Trophoblast cell (in vitro differentiated cells and primary cell): ENCODE measurements around the gene LAMA5.

Experiments
- DNase-seq, 2 donors: peaks; one replicate each; pipeline ENCODE4 v3.0.0-alpha.2; 2016
- H2AFZ ChIP-seq: 2 replicates; pipeline ENCODE4 v1.6.1; 2013; ENCODE audit warnings: low read length, moderate library complexity, mild to moderate bottlenecking; ENCODE audit not compliant: insufficient read depth, poor library complexity
- H2AK5ac ChIP-seq: 2 replicates; pipeline ENCODE4 v1.6.1; 2013; ENCODE audit warnings: mild to moderate bottlenecking, low read length
- H2BK120ac ChIP-seq: 2 replicates; pipeline ENCODE4 v1.6.1; 2013; ENCODE audit warnings: low read length, mild to moderate bottlenecking, moderate library complexity; ENCODE audit not compliant: insufficient read depth, poor library complexity
- H2BK12ac ChIP-seq: 2 replicates; pipeline ENCODE4 v1.6.1; 2013; ENCODE audit warnings: mild to moderate bottlenecking, low read length, moderate library complexity
- H2BK5ac ChIP-seq: 2 replicates; pipeline ENCODE4 v1.6.1; 2013; ENCODE audit warnings: low read length, low read depth, moderate library complexity, mild to moderate bottlenecking; ENCODE audit not compliant: poor library complexity
- H3K14ac ChIP-seq: 2 replicates; pipeline ENCODE4 v1.6.1; 2013; ENCODE audit warnings: mild to moderate bottlenecking, low read length
- H3K18ac ChIP-seq: 2 replicates; pipeline ENCODE4 v1.6.1; 2013; ENCODE audit warnings: mild to moderate bottlenecking, low read length
- H3K23ac ChIP-seq: 2 replicates; pipeline ENCODE4 v1.6.1; 2013; ENCODE audit warnings: low read length
- H3K27ac ChIP-seq: 2 replicates; pipeline ENCODE4 v1.5.1; 2013; ENCODE audit warnings: low read depth, mild to moderate bottlenecking, inconsistent platforms, low read length, moderate library complexity
- H3K27me3 ChIP-seq: 2 replicates; pipeline ENCODE4 v1.6.1; 2013; ENCODE audit warnings: inconsistent platforms, mild to moderate bottlenecking, low read length, moderate library complexity; ENCODE audit not compliant: insufficient read depth
- H3K36me3 ChIP-seq, 2 experiments: 1 replicate in 1 of 2; 2 replicates in 1 of 2; pipeline ENCODE4 v1.6.1; 2013; ENCODE audit warnings: low read length in 2 of 2, mild to moderate bottlenecking in 2 of 2, moderate library complexity in 1 of 2; ENCODE audit not compliant: insufficient read depth in 2 of 2, control insufficient read depth in 1 of 2
- H3K4ac ChIP-seq: 2 replicates; pipeline ENCODE4 v1.6.1; 2013; ENCODE audit warnings: low read depth, mild to moderate bottlenecking, low read length, moderate library complexity
- H3K4me1 ChIP-seq, 2 experiments: 1 replicate in 1 of 2; 2 replicates in 1 of 2; pipeline ENCODE4 v1.6.1; 2013; ENCODE audit warnings: low read length in 2 of 2, mild to moderate bottlenecking in 2 of 2, moderate library complexity in 1 of 2; ENCODE audit not compliant: insufficient read depth in 2 of 2, control insufficient read depth in 1 of 2
- H3K4me2 ChIP-seq: 2 replicates; pipeline ENCODE4 v1.6.1; 2013; ENCODE audit warnings: inconsistent platforms, mild to moderate bottlenecking, low read length, moderate library complexity
- H3K4me3 ChIP-seq: 2 replicates; pipeline ENCODE4 v1.5.1; 2013; ENCODE audit warnings: mild to moderate bottlenecking, low read depth, low read length, inconsistent platforms
- H3K79me1 ChIP-seq: one replicate; pipeline ENCODE4 v1.6.1; 2013; ENCODE audit warnings: low read length
- H3K79me2 ChIP-seq: 2 replicates; pipeline ENCODE4 v1.6.1; 2013; ENCODE audit warnings: low read length, mild to moderate bottlenecking; ENCODE audit not compliant: control insufficient read depth, insufficient read depth, poor library complexity
- H3K9ac ChIP-seq: 2 replicates; pipeline ENCODE4 v1.6.1; 2013; ENCODE audit warnings: mild to moderate bottlenecking, low read length
- H3K9me3 ChIP-seq: 2 replicates; pipeline ENCODE4 v1.6.1; 2013; ENCODE audit warnings: low read depth, mild to moderate bottlenecking, control low read depth, inconsistent platforms, low read length; ENCODE audit not compliant: insufficient read depth
- H4K12ac ChIP-seq: 2 replicates; pipeline ENCODE4 v1.6.1; 2013; ENCODE audit warnings: low read depth, mild to moderate bottlenecking, low read length, moderate library complexity
- H4K8ac ChIP-seq: 2 replicates; pipeline ENCODE4 v1.6.1; 2013; ENCODE audit warnings: low read depth, mild to moderate bottlenecking, low read length, moderate library complexity
- H4K91ac ChIP-seq: one replicate; pipeline ENCODE4 v1.6.1; 2013; ENCODE audit warnings: low read depth, mild to moderate bottlenecking, low read length, moderate library complexity
- WGBS: extraction: QIAGEN DNeasy Blood & Tissue Kit; methylation state at CpG from one replicate; pipeline ENCODE4 v1.1.7; 2013; ENCODE audit warnings: missing lambda C conversion rate; ENCODE audit not compliant: insufficient read length, insufficient coverage; ENCODE audit errors: extremely low coverage; 5-methylcytosine and 5-hydroxymethylcytosine counted together

Gene LAMA5

GRCh38 chr20:62332421-62332820, 34.7 kb downstream of the LAMA5 start:
- H2BK5ac ChIP-seq: no peak overlapping the region
- no peak overlapping the region for H3K4ac ChIP-seq
- H3K23ac ChIP-seq: no peak overlapping the region
- no peaks in the 10 kb centered on the region for H3K79me2 ChIP-seq
- H3K9ac ChIP-seq: no peak overlapping the region
- no peak overlapping the region for H4K8ac ChIP-seq
- no peak overlapping the region for H3K14ac ChIP-seq
- no peaks in the 10 kb centered on the region for H3K79me1 ChIP-seq
- DNase-seq: no peak
- H3K4me3 ChIP-seq: no peak overlapping the region
- no CpG with 5 or more reads among the region's 16 CpGs for WGBS
- no peak overlapping the region for H3K4me2 ChIP-seq
- peaks cover 94 to 98% of the 10 kb centered on the region in 2 experiments for H3K36me3 ChIP-seq
- H4K12ac ChIP-seq: no peak overlapping the region
- no peaks in the 10 kb centered on the region for H3K27me3 ChIP-seq
- no peaks in the 10 kb centered on the region for H3K9me3 ChIP-seq
- H2AK5ac ChIP-seq: no peak overlapping the region
- no peak overlapping the region for H4K91ac ChIP-seq
- no peak overlapping the region for H3K18ac ChIP-seq
- no peak overlapping the region for H2AFZ ChIP-seq
- H2BK12ac ChIP-seq: no peak overlapping the region
- no peak overlapping the region for H3K27ac ChIP-seq
- no peaks in the 10 kb centered on the region for H3K4me1 ChIP-seq
- no peak overlapping the region for H2BK120ac ChIP-seq

- DNase-seq: no peak
- Histone ChIP-seq H2AK5ac (no peak overlapping the region), H2BK120ac (no peak overlapping the region), H3K79me2 (no peaks in the 10 kb centered on the region), H3K9ac (no peak overlapping the region), H2AFZ (no peak overlapping the region), H2BK12ac (no peak overlapping the region), H4K12ac (no peak overlapping the region), H2BK5ac (no peak overlapping the region), H3K27ac (no peak overlapping the region), H3K4me3 (no peak overlapping the region), H3K4me2 (no peak overlapping the region), H3K27me3 (no peaks in the 10 kb centered on the region), H3K4me1 (no peaks in the 10 kb centered on the region), H3K18ac (no peak overlapping the region), H3K23ac (no peak overlapping the region), H3K36me3 (peaks cover 94 to 98% of the 10 kb centered on the region in 2 experiments), H4K8ac (no peak overlapping the region), H3K4ac (no peak overlapping the region), H4K91ac (no peak overlapping the region), H3K79me1 (no peaks in the 10 kb centered on the region), H3K14ac (no peak overlapping the region), H3K9me3 (peaks cover 1% of the 10 kb centered on the region)
- WGBS: no CpG with 5 or more reads among the region's 19 CpGs
These were observed 35.8 kb downstream of the LAMA5 start for GRCh38 chr20:62331347-62331746.

- Histone ChIP-seq H3K36me3 (peaks cover 95 to 97% of the 10 kb centered on the region in 2 experiments), H3K79me1 (no peaks in the 10 kb centered on the region), H3K4me1 (no peaks in the 10 kb centered on the region), H2BK12ac (no peak overlapping the region), H3K4me2 (no peak overlapping the region), H3K79me2 (no peaks in the 10 kb centered on the region), H3K27ac (no peak overlapping the region), H2AK5ac (no peak overlapping the region), H4K12ac (no peak overlapping the region), H2BK5ac (no peak overlapping the region), H3K23ac (no peak overlapping the region), H3K14ac (no peak overlapping the region), H4K8ac (no peak overlapping the region), H3K9ac (no peak overlapping the region), H3K4ac (no peak overlapping the region), H3K9me3 (peaks cover 1% of the 10 kb centered on the region), H3K4me3 (no peak overlapping the region), H2AFZ (no peak overlapping the region), H4K91ac (no peak overlapping the region), H3K18ac (no peak overlapping the region), H2BK120ac (no peak overlapping the region), H3K27me3 (no peaks in the 10 kb centered on the region)
- no CpG with 5 or more reads among the region's 46 CpGs for WGBS
- no peak for DNase-seq
These were observed 36.4 kb downstream of the LAMA5 start for GRCh38 chr20:62330576-62331317.

GRCh38 chr20:62329389-62330377, 37.4 kb downstream of the LAMA5 start:
- Histone ChIP-seq H2BK5ac (no peak overlapping the region), H4K8ac (no peak overlapping the region), H3K79me1 (no peaks in the 10 kb centered on the region), H3K27me3 (no peaks in the 10 kb centered on the region), H3K18ac (no peak overlapping the region), H3K4ac (no peak overlapping the region), H3K4me2 (no peak overlapping the region), H3K9me3 (peaks cover 1% of the 10 kb centered on the region), H4K91ac (no peak overlapping the region), H4K12ac (no peak overlapping the region), H3K27ac (no peak overlapping the region), H3K4me1 (no peaks in the 10 kb centered on the region), H3K14ac (no peak overlapping the region), H3K79me2 (no peaks in the 10 kb centered on the region), H3K23ac (no peak overlapping the region), H3K36me3 (peaks cover 96 to 97% of the 10 kb centered on the region in 2 experiments), H3K4me3 (no peak overlapping the region), H2BK12ac (no peak overlapping the region), H2AFZ (no peak overlapping the region), H2AK5ac (no peak overlapping the region), H2BK120ac (no peak overlapping the region), H3K9ac (no peak overlapping the region)
- WGBS: no CpG with 5 or more reads among the region's 37 CpGs
- no peak for DNase-seq
